Endometrial microvascular endothelial cells (primary cell): ENCODE data around the gene CCR5. TPM values are rescaled to one million over a fixed set of nuclear protein-coding genes. Genes with fewer than 3 reads are reported as not detected.
"Not testable (repeated sequence)": the region's sequence is repeated elsewhere in the genome, so short reads cannot be mapped to it uniquely, and the experiment has no call there.

Experiments used
- in situ Hi-C: cut with HindIII; loops from 2 replicates; pipeline ENCODE4 v1.10.0; 2017; ENCODE audit warnings: low sequenced_read_pairs, low pct_unique_long_range_greater_than_20kb; ENCODE audit errors: inconsistent ontology term
- total RNA-seq: library from RNA; depleted of rRNA; stranded (reverse); fragments of >200 nt; gene quantifications from one replicate; pipeline ENCODE4 v1.2.3, GENCODE V29; 2015; ENCODE audit errors: inconsistent ontology term

CCR5 gene
- not detected for total RNA-seq

DNA sequence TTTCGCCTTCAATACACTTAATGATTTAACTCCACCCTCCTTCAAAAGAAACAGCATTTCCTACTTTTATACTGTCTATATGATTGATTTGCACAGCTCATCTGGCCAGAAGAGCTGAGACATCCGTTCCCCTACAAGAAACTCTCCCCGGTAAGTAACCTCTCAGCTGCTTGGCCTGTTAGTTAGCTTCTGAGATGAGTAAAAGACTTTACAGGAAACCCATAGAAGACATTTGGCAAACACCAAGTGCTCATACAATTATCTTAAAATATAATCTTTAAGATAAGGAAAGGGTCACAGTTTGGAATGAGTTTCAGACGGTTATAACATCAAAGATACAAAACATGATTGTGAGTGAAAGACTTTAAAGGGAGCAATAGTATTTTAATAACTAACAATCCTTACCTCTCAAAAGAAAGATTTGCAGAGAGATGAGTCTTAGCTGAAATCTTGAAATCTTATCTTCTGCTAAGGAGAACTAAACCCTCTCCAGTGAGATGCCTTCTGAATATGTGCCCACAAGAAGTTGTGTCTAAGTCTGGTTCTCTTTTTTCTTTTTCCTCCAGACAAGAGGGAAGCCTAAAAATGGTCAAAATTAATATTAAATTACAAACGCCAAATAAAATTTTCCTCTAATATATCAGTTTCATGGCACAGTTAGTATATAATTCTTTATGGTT is at the start of gene CCR5:
Gene CCR5 (plus strand): TSS at position 108 of the 680 bp plus-strand sequence. CDS start 1,957 bp downstream, outside the sequence.
- in situ Hi-C loops = no loop called here

DNA sequence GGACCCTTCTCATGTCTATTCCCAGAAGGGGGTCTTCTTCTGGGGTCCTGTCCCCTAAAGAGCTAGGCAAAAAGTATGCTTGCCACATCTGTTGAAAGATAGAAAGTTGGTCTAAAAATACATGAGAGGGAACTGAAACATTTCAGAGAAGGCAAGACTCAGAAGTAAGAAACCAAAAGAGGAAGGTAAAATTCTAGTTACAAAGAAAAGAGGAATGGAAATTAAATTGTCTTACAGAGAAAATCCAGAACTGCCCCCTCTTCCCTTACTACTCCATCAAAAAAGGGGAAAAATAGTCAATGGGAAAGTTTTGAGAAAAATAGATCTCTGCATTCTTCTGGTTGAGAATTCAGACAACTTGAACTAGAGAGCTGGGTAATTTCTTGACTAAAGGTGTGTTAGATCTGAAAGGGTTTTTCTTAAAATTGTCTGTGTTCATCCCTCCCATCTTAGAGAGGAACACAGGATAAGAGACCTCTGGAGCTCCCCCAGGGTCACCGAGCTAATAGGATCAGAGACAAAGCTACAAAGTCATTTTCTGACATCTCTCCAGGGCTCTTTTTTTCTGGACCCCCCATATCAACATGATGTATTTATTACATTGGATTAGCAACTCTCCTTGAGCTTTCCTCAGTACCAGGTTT is 49.2 kb upstream of the CCR5 start:
- in situ Hi-C loops = no loop called here

DNA sequence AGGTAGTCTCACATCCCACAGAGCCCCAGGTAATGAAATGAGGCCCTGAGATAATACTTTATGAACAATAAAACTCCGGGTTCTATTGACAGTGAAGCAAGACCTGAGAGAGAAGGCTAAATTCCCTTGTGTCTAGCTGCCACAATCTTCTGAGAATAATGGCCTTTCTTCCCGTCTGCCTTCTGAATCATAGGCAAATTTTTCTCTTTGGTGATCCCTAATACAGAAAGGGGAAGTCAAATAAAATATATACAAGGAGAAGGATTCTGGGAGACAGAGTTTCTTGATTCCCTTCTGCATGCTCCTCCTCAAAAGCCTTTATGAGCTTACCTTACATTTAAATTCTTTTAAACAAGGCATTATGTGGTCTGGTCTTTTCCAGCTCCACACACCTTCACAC is 46.7 kb upstream of the CCR5 start:
- in situ Hi-C loops = no loop called here

DNA sequence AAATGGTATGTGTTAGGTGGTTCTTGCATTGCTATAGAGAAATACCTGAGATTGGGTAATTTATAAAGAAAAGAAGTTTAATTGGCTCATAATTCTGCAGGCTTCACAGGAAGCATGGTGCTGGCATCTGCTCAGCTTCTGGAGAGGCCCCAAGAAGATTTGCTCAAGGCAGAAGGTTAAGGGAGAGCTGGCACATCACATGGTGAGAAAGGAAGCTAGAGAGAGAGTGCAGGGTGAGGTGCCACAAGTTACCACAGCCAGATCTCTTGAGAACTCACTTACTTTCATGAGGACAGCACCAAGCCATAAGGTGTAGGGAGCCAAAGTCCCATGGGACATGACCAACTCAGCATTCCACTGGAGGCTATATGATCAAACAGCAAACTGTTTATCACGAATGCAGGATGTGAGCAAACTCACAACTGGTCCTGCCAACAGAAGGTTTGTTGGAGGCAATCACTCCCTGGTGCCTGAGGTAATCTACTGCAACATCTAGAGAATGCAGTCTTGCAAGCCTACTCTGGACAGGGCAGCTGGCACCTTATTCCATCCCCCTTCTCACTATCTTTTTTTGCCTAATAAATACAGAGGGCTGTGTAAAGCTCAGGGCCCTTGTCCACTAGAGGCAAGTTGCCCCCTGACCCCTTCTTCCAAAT is 45.0 kb upstream of the CCR5 start:
- in situ Hi-C loops = no loop called here

DNA sequence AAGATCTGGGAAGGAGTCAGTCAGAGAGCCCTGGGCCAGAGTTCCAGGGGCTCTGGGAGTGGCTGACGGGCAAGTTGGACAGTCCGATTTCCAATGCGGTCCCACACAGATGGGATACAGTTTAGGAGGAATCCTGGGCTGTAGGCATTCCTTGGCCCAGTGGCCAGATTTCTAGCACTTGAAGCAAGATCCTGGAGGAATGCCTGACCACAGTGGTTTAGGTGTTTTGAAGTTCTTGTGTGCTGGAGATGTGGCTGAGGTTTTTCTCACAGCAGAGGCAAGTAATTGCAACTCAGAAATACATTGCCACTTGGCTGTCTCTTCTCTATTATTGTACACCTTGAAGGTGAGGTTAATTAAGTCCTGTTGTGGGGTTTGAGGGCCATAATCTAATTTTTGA is 40.1 kb upstream of the CCR5 start:
- in situ Hi-C loops = not testable (repeated sequence)

DNA sequence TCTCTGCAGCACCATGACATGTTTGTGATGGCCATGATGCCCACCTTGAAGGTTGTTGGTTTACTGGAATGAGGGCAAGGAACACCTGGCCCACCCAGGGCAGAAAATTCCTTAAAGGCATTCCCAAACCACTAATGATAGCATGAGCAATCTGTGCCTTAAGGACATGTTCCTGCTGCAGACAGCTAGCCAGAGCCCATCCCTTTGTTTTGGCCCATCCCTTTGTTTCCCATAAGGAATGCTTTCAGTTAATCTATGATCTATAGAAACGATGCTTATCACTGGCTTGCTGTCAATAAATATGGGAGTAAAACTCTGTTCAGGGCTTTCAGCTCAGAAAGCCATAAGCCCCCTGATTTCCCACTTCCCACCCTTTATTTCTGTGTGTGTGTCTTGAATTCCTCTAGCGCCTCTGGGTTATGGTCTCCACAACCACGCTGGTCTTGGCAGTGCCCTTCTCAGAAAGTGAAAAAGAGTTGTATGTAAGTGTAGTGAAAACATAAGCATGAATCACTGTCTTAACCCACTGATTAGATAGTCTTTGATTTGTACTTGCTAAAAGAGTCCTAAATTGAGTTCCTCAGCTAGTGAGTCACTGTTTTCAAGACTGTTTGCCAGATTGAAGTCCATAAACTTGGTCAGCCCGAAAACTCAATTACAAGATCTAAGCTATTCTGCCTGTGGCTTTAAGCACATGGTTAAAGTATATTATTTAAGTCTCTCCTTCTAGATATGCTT is 35.8 kb upstream of the CCR5 start:
- in situ Hi-C loops = no loop called here

DNA sequence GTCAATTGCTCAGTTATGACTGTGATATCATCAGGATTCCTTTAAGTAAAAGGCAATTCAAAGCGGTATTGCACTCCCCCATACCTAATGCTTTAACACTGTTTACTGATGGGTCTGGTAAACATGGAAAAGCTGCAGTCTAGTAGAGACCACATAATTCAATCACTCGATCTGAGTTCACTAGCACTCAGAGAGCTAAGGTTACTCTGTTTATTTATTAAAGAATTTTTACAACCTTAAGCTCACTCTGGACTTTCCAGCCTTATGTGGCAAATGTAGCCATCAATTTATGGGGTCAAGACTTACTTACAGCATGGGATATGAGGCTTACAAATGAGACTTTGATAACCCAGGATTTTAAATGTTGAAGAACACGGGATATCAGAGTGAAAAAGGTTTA is 35.2 kb upstream of the CCR5 start:
- in situ Hi-C loops = no loop called here

DNA sequence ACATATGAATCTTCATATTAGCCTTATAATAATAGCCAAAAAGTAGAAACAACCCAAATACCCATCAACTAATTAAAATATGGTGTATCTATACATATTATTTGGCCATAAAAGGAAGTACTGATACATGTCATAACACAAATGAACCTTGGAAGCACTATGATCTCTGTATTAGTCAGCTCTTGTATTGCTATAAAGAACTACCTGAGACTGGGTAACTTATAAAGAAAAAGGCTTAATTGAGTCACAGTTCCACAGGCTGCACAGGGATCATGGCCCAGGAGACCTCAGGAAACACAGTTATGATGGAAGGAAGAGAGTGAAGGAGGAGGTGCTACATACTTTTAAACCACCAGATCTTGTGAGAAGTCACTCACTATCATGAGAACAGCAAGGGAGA is 32.8 kb upstream of the CCR5 start:
- in situ Hi-C loops = no loop called here

DNA sequence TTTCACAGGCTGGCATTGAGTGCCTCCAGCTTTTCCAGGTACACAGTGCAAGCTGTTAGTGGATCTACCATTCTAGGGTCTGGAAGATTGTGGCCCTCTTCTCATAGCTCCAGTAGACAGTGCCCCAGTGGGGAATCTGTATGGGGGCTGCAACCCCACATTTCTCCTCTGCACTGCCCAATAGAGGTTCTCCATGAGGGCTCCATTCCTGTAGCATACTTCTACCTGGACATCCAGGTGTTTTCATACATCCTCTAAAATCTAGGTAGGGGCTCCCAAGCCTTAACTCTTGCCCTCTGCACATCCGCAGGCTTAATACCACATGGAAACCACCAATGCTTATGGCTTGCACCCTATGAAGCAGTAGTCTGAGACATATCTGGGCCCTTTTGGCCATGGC is 31.9 kb upstream of the CCR5 start:
- in situ Hi-C loops = no loop called here

DNA sequence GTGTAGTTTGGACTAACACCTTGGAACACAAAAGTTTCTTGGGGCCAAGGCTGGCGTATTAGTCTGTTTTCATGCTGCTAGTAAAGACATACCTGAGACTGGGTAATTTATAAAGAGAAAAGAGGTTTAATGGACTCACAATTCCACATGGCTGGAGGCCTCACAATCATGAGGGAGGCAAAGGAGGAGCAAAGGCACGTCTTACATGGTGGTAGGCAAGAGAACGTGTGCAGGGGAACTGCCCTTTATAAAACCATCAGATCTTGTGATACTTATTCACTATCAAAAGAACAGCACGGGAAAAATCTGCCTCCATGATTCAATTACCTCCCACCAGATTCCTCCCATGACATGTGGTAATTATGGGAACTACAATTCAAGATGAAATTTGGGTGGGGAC is 26.3 kb upstream of the CCR5 start:
- in situ Hi-C loops = no loop called here

DNA sequence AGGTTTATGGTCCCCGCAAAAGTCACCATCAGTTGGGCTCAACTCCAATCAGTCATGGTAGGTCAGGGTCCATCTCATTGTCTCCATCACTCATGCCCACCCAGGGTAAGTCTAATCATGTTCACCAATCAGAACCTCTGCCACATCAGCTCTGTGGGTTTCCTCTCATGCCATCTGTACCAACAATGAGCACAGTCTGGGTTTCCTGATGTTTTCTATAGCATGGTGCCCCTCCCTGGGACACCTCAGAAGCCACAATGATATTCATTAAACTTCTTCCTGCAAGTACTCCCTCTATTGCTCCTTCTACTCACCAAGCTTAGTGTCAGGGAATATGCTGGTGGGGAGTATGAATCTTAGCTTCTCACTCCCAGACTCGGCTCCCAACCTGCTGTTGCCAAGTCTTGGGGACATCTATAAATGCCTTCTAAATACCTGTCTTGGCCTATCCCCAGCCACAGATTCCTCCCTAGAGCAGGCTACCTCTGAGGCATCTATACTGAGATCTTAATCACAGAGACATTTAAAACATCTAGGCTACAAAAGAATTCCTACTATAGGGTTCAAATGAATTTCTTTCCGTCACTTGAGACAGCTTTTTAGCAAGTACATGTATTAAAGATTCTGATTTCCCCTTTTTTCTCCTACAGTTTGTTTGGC is 21.8 kb upstream of the CCR5 start:
- in situ Hi-C loops = no loop called here

DNA sequence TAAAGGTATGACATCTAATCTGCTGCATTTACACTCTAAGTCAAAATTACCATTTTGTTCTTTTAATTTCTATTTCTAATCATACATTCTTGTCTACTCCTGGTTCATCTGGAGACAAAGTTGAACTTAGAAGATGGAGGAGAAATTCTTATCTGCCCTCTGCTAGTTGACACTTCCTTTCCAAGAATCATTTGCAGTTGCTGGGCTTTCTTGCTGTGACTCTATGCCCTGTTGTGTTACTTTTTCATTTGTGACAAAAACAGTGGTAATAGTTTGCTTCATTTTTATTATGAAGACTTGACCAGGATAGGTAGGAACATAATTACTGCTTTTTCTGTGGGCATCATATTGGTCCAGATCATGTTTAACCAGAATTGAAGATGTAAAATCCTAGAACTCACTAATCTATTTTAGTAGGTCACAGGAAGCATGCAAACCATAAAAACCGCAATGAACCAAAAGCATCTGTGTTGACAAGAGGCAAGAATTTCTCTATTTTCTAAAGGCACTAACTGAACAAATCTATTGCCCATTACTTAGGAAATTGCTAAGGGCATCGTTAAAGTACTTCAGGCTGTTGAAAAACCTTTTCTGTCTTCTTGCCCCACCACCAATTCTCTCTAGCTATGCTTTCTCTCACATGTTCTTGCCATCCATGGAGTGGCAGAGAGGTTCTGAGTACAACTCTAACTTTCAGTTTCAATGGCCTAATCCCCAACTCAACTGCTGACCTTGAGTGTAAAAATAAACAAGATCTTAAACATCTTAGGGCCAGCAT is 21.1 kb upstream of the CCR5 start:
- in situ Hi-C loops = no loop called here

DNA sequence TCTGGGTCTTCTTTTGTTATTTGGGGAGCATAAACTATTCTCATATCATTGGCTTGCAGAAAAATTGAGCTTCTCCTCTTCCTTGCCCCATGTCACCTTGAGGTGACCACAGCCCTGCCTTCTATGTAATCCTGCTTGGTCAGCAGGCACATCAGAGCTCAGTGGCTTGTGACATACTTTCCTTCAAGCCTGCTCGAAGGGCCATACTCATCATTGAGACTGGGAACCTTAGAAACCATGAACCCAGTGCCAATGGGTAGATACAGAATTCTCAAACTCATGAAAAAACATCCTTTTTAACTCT is 20.5 kb upstream of the CCR5 start:
- in situ Hi-C loops = no loop called here

DNA sequence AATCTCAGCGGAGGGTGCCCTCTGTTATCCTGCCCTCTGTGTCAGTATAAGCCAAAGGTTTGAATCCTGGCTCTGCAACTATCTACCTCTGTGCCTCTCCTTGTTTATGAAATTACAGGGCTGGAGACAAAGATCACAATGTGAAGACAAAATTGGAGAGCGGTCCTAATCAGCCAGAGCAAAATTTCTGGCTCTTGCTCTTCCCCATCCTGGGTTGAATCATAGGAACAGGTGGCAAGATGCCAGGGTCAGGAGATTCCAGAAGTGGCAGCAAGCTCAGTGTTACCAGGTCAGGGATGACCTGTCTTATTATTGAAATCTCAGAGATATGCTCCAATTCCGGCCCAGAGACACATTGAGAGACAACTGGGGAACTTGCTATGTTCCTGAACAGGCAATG is 19.1 kb upstream of the CCR5 start:
- in situ Hi-C loops = no loop called here

DNA sequence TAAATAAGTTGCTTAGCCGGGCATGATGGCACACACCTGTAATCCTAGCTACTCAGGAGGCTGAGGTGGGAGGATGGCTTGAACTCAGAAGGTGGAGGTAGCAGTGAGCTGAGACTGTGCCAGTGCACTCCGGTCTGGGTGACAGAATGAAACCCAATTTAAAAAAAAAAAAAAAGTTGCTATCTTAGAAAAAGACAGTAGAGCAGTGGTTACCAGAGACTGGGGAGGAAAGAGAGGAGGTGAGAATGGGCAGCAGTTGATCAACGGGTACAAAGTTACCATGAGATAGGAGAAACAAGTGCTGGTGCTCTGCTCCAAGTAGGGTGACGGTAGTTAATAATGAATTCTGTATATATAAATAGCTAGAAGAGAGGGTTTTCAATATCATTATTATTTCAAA is 17.7 kb upstream of the CCR5 start:
- in situ Hi-C loops = no loop called here

DNA sequence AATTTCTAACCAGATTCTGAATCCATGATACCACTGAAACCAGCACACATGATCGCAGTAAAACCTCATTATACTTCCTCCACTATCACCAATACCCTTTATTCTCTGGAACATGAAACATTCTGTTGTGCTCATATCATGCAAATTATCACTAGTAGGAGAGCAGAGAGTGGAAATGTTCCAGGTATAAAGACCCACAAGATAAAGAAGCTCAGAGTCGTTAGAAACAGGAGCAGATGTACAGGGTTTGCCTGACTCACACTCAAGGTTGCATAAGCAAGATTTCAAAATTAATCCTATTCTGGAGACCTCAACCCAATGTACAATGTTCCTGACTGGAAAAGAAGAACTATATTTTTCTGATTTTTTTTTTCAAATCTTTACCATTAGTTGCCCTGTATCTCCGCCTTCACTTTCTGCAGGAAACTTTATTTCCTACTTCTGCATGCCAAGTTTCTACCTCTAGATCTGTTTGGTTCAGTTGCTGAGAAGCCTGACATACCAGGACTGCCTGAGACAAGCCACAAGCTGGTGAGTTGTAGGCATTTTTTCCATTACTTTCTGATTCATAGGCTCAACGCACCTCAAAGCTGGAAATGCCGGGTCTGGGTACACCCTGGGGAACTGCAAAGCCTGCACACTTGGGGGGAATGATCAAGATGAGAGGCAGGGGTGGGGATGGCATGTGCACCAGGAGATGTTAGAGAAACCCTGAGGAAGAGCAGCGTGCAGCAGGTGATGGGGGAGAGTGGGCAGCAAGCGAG is 16.9 kb upstream of the CCR5 start, which contains the start of gene CCR2:
Gene CCR2 (plus strand): TSS at position 465 of the 764 bp plus-strand sequence. CDS start 3,417 bp downstream, outside the sequence.
- in situ Hi-C loops = no loop called here

DNA sequence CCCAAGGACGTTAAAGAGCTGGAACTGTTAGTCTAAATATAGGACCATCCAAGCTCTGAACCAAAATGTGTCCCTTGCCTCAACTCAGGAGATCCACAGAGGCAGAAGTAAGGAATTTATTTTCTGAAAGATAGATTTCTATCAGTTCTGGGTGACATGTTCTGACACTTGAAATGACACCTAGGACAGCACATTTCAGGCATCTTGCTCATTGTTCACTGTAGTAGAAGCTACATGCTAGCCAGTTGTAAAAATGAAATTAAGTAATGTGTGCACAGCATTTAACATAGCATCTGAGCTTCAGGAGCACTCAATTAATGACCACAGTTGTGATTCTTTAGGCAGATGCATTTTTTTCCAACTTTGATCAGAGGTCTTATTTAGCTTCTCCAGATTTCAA is 16.3 kb upstream of the CCR5 start:
- in situ Hi-C loops = no loop called here

DNA sequence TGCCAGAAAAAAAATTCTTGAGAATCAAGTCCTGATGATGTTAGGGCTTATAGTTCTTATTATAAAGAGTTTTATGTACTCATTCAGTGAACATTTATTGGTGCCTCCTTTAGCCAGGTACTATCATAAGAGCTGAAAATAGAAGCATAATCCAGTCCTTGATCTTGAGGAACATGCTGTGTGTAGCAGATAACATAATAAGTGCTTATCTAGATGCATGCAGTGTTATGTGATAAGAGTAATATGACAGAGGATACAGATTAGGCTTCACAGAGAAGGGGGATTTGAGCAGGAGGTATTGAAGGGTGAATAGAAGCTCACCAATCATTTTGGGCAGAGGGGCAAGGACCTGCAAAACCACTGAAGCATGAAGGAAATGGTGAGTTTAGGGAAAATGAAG is 15.8 kb upstream of the CCR5 start:
- in situ Hi-C loops = no loop called here
